CD4-positive, alpha-beta memory T cell (primary cell): ENCODE results near the gene TCF12. TPM values are rescaled to one million over a fixed set of nuclear protein-coding genes. Genes with fewer than 3 reads are reported as not detected.

Experiments used
- CTCF ChIA-PET: fragments of 350-600 bp; sonication (Branson Sonifier 250); formaldehyde crosslinking; loops from one replicate; lab custom pipeline; 2021; ENCODE audit warnings: inconsistent platforms; ENCODE audit not compliant: partially characterized antibody; lab: Charles Lee
- POLR2A ChIA-PET: fragments of 350-600 bp; sonication (Branson Sonifier 250); formaldehyde crosslinking; loops from one replicate; lab custom pipeline; 2021; ENCODE audit not compliant: partially characterized antibody; lab: Charles Lee
- DNase-seq, 5 donors: peaks; one replicate each; pipeline versions ENCODE4 v3.0.0 to v3.0.0-alpha.2; 2020 to 2022; ENCODE audit warnings: mixed read lengths in 1 of 5
- H3K27ac ChIP-seq: one replicate; pipeline ENCODE4 v1.7.0; 2013; ENCODE audit warnings: low read depth, low read length
- H3K27me3 ChIP-seq: 2 replicates; pipeline ENCODE4 v1.7.0; 2013; ENCODE audit warnings: mild to moderate bottlenecking, low read length, moderate library complexity; ENCODE audit not compliant: insufficient read depth
- H3K36me3 ChIP-seq: 2 replicates; pipeline ENCODE4 v1.7.0; 2013; ENCODE audit warnings: mild to moderate bottlenecking, low read length, moderate library complexity; ENCODE audit not compliant: insufficient read depth
- H3K4me1 ChIP-seq: 2 replicates; pipeline ENCODE4 v1.7.0; 2013; ENCODE audit warnings: mild to moderate bottlenecking, low read length, moderate library complexity; ENCODE audit not compliant: insufficient read depth
- H3K4me3 ChIP-seq, 2 donors: one replicate each; pipeline ENCODE4 v1.7.0; 2013; ENCODE audit warnings: low read length in 2 of 2, mild to moderate bottlenecking in 1 of 2
- H3K9me3 ChIP-seq, 2 donors: one replicate each; pipeline ENCODE4 v1.7.0; 2013; ENCODE audit warnings: low read length in 2 of 2, control low read depth in 1 of 2; ENCODE audit not compliant: control insufficient read depth in 1 of 2
- H3K27ac Mint-ChIP-seq, 7 donors: one replicate each; pipeline ENCODE4 v1.8.0; 2020 to 2021; ENCODE audit warnings: mixed read lengths in 7 of 7, mild to moderate bottlenecking in 6 of 7, inconsistent platforms in 3 of 7, moderate library complexity in 3 of 7
- H3K27me3 Mint-ChIP-seq, 2 donors: one replicate each; pipeline ENCODE4 v1.8.0; 2020 to 2021; ENCODE audit warnings: mixed read lengths in 2 of 2
- H3K36me3 Mint-ChIP-seq, 2 donors: one replicate each; pipeline ENCODE4 v1.8.0; 2020 to 2021; ENCODE audit warnings: mixed read lengths in 2 of 2, inconsistent platforms in 1 of 2, mild to moderate bottlenecking in 1 of 2
- H3K4me1 Mint-ChIP-seq, 4 donors: one replicate each; pipeline ENCODE4 v1.8.0; 2020 to 2021; ENCODE audit warnings: mixed read lengths in 4 of 4, mild to moderate bottlenecking in 1 of 4
- H3K4me3 Mint-ChIP-seq, 8 donors: one replicate each; pipeline ENCODE4 v1.8.0; 2020 to 2021; ENCODE audit warnings: mixed read lengths in 8 of 8, mild to moderate bottlenecking in 7 of 8, moderate library complexity in 6 of 8, inconsistent platforms in 3 of 8
- H3K9me3 Mint-ChIP-seq, 8 donors: one replicate each; pipeline ENCODE4 v1.8.0; 2020 to 2021; ENCODE audit warnings: mixed read lengths in 8 of 8, mild to moderate bottlenecking in 5 of 8, inconsistent platforms in 3 of 8, moderate library complexity in 1 of 8
- intact Hi-C: fragments of 100-400 bp; cut with micrococcal nuclease; formaldehyde crosslinking; loops from one replicate; pipeline ENCODE4 v1.15.1; 2023
- polyA plus RNA-seq, 2 donors: library from polyadenylated mRNA; unstranded; fragments of 300-500 nt; fragmentation: Illumina TruSeq; gene quantifications; one replicate each; pipeline ENCODE4 v1.2.3, GENCODE V29; 2021
- total RNA-seq, 2 experiments: library from RNA; stranded (reverse); gene quantifications; one replicate each; pipeline ENCODE4 v1.2.3, GENCODE V29; 2021

The TCF12 gene
- total and polyA plus RNA-seq, 4 experiments from 2014 or later: 36.5 to 86.5 (median 68.4) TPM

DNA sequence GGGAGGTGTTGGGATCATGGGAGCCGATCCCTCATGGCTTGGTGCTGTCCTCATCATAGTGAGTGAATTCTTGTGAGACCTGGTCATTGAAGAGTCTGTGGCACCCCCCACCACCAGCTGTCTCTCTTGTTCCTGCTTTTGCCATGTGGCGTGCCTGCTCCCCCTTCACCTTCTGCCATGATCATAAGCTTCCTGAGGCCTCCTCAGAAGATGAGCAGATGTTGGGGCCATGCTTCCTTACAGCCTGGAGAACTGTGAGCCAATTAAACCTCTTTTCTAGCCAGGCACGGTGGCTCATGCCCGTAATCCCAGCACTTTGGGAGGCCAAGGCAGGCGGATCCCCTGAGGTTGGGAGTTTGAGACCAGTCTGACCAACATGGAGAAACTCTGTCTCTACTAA lies 420.9 kb downstream of the TCF12 start:
- intact Hi-C loops: no loop called here
- CTCF ChIA-PET: interaction anchor here (1.0 to 5.2 kb wide), 3 partner anchors 8 to 189 kb away, joined by 3 to 63 read pairs (median 3); no protein-coding TSS in a partner anchor
- POLR2A ChIA-PET: no interaction called here

More for the DNA sequence above, 420.9 kb downstream of the TCF12 start:
- Mint-ChIP-seq H3K27me3 (peaks cover 16 to 27% of the 10 kb centered on the region in 2 donors), H3K27ac (no peak overlapping the region), H3K4me1 (peaks cover 0 to 2% (median 0%) of the 10 kb centered on the region in 4 donors), H3K9me3 (no peaks in the 10 kb centered on the region), H3K36me3 (no peaks in the 10 kb centered on the region), H3K4me3 (no peak overlapping the region)
- no peaks in the 10 kb centered on the region for H3K4me1 ChIP-seq
- H3K36me3 ChIP-seq: no peaks in the 10 kb centered on the region
- H3K9me3 ChIP-seq: no peaks in the 10 kb centered on the region
- DNase-seq: no peak
- no peak overlapping the region for H3K4me3 ChIP-seq
- no peak overlapping the region for H3K27ac ChIP-seq
- no peaks in the 10 kb centered on the region for H3K27me3 ChIP-seq

Other genes starting within 250 kb of the TCF12 start
- 10 to 100 TPM; 44.5 to 50.1 TPM for gene ZNF280D, start 185.1 kb upstream of the TCF12 start, total RNA-seq
- gene ZNF280D, start 185.1 kb upstream of the TCF12 start, polyA plus RNA-seq: 1 to 10 TPM; 4.1 to 7.9 TPM